WTC11 (cell line): ENCODE measurements around the gene ANKRD23.

Experiments used
- ATF1 ChIP-seq: sonication (generic); formaldehyde crosslinking; IDR thresholded peaks from 2 replicates; pipeline ENCODE4 v1.8.1; 2023; ENCODE audit warnings: mild to moderate bottlenecking, moderate library complexity, missing genetic modification reagents
- OVOL2 ChIP-seq: fragments of 250-450 bp; sonication (Bioruptor Pico); IDR thresholded peaks from 2 replicates; pipeline ENCODE4 v1.9.0; 2021; ENCODE audit warnings: mild to moderate bottlenecking, borderline replicate concordance
- TP53 ChIP-seq: sonication (generic); formaldehyde crosslinking; IDR thresholded peaks from 2 replicates; pipeline ENCODE4 v1.8.1; 2023; ENCODE audit warnings: mild to moderate bottlenecking, missing genetic modification reagents
- ZNF232 ChIP-seq: sonication (generic); formaldehyde crosslinking; IDR thresholded peaks from 2 replicates; pipeline ENCODE4 v1.8.0; 2022; ENCODE audit warnings: mild to moderate bottlenecking, missing genetic modification reagents
- TF ChIP-seq, protein P1 (sequence below): sonication (generic); formaldehyde crosslinking; IDR thresholded peaks from 2 replicates; pipeline ENCODE4 v1.8.1; 2023; ENCODE audit warnings: mild to moderate bottlenecking, missing genetic modification reagents, moderate library complexity

DNA sequence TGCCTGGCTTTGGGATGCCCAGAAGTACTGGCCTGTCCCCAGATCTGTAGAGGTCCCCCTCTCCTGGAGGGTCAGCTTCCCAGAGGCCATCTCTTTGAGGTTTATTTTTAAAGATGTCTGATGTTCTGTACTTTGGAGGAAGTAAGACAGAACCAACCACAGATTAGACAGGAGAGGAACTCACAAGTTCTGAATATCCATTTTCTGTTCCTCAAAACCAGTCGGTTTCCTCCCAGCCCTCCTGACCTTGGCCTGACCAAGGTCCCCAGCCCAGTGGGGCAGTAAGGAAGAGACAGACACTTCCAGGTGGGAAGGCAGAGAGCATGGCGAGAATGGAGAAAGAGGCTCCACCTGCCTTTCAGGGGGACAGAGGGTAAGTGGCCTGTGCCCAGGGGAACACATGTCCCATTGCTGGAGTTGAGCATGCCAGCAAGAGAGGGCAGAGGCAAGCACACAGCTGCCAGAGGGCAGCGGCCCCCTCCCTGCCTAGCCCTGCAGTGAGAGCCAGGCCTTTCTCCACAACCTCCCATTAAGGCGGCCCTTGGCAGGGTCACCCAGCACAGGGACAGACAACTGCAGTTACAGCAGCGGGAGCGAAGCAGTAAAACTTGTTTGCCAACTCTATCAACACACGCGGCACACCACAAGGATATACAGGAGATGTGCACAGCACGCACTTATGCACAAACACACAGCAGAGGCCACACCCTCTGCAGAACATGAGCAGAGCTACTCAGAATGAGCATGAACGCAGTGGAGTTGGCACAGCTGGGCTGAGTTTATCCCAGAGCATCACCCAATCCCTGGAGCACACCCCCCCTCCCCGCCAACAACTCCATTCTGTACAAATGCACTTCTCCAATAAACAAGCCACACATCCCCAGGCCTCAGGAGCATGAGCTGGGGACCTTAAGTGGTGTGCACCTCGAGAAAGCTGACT lies 44.5 kb upstream of the ANKRD23 start:
- TF ChIP-seq TP53 (no peak), OVOL2 (CRISPR knock-in tag) (no peak), ZNF232 (CRISPR knock-in tag) (no peak), ATF1 (no peak)
- TF ChIP-seq, protein P1, sequence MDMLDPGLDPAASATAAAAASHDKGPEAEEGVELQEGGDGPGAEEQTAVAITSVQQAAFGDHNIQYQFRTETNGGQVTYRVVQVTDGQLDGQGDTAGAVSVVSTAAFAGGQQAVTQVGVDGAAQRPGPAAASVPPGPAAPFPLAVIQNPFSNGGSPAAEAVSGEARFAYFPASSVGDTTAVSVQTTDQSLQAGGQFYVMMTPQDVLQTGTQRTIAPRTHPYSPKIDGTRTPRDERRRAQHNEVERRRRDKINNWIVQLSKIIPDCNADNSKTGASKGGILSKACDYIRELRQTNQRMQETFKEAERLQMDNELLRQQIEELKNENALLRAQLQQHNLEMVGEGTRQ (CRISPR knock-in tag): no peak
